Astrocyte (in vitro differentiated cells and primary cell): ENCODE measurements around the gene KDM4B. TPM values are rescaled to one million over a fixed set of nuclear protein-coding genes. Genes with fewer than 3 reads are reported as not detected.
A peak's percentile ranks its signal among the peaks of the same experiment; 100 is the strongest.

Experiments used
- DNase-seq: peaks from one replicate; pipeline ENCODE4 v3.0.0-alpha.2; 2010; ENCODE audit warnings: low read depth
- FAIRE-seq: peaks from 2 replicates; lab custom pipeline; 2011; peaks lifted over from hg19 to GRCh38; lab: Jason Lieb, UNC
- H2AFZ ChIP-seq: 2 replicates; pipeline ENCODE4 v1.6.0; 2012; ENCODE audit warnings: low read depth, low read length, inconsistent platforms
- H3K27ac ChIP-seq: 2 replicates; pipeline ENCODE4 v1.5.1; 2011; ENCODE audit warnings: low read depth, low read length, inconsistent platforms
- H3K27me3 ChIP-seq: 2 replicates; pipeline ENCODE4 v1.6.0; 2011; ENCODE audit warnings: low read length, inconsistent platforms; ENCODE audit not compliant: insufficient read depth
- H3K36me3 ChIP-seq: 2 replicates; pipeline ENCODE4 v1.5.1; 2011; ENCODE audit warnings: low read length, inconsistent platforms; ENCODE audit not compliant: insufficient read depth
- H3K4me1 ChIP-seq: 2 replicates; pipeline ENCODE4 v1.5.1; 2011; ENCODE audit warnings: low read length, inconsistent platforms; ENCODE audit not compliant: insufficient read depth
- H3K4me2 ChIP-seq: 2 replicates; pipeline ENCODE4 v1.6.0; 2012; ENCODE audit warnings: low read length, inconsistent platforms
- H3K4me3 ChIP-seq: 2 replicates; pipeline ENCODE4 v1.5.1; 2011; ENCODE audit warnings: low read depth, mild to moderate bottlenecking, low read length, inconsistent platforms; ENCODE audit not compliant: insufficient read depth
- H3K79me2 ChIP-seq: 2 replicates; pipeline ENCODE4 v1.6.0; 2012; ENCODE audit warnings: mild to moderate bottlenecking, low read length, inconsistent platforms; ENCODE audit not compliant: insufficient read depth
- H3K9ac ChIP-seq: 2 replicates; pipeline ENCODE4 v1.6.0; 2012; ENCODE audit warnings: mild to moderate bottlenecking, low read length, inconsistent platforms
- H3K9me3 ChIP-seq: 2 replicates; pipeline ENCODE4 v1.5.1; 2012; ENCODE audit warnings: low read depth, mild to moderate bottlenecking, low read length, inconsistent platforms; ENCODE audit not compliant: insufficient read depth
- H4K20me1 ChIP-seq: 2 replicates; pipeline ENCODE4 v1.6.0; 2012; ENCODE audit warnings: low read length, inconsistent platforms; ENCODE audit not compliant: insufficient read depth
- H3K27ac Mint-ChIP-seq: one replicate; pipeline ENCODE4 v1.8.0; 2021; ENCODE audit warnings: mild to moderate bottlenecking, mixed read lengths; ENCODE audit not compliant: unreplicated experiment
- H3K27me3 Mint-ChIP-seq: one replicate; pipeline ENCODE4 v1.8.0; 2021; ENCODE audit warnings: low read depth, mixed read lengths; ENCODE audit not compliant: unreplicated experiment
- H3K36me3 Mint-ChIP-seq: one replicate; pipeline ENCODE4 v1.8.0; 2021; ENCODE audit warnings: low read depth, mixed read lengths; ENCODE audit not compliant: unreplicated experiment
- H3K4me1 Mint-ChIP-seq: one replicate; pipeline ENCODE4 v1.8.0; 2021; ENCODE audit warnings: low read depth, mixed read lengths; ENCODE audit not compliant: unreplicated experiment
- H3K4me3 Mint-ChIP-seq: one replicate; pipeline ENCODE4 v1.8.0; 2021; ENCODE audit warnings: mild to moderate bottlenecking, moderate library complexity, mixed read lengths; ENCODE audit not compliant: unreplicated experiment
- H3K9me3 Mint-ChIP-seq: one replicate; pipeline ENCODE4 v1.8.0; 2021; ENCODE audit warnings: mild to moderate bottlenecking, mixed read lengths; ENCODE audit not compliant: unreplicated experiment
- EZH2 ChIP-seq: IDR thresholded peaks from 2 replicates; pipeline ENCODE4 v1.6.1; 2012; ENCODE audit warnings: mild to moderate bottlenecking, low read length, inconsistent platforms; ENCODE audit not compliant: insufficient read depth
- total RNA-seq: library from RNA; stranded (reverse); gene quantifications from 2 replicates; pipeline ENCODE4 v1.2.1, GENCODE V29; 2021
- TF ChIP-seq, protein P1 (sequence below): IDR thresholded peaks from 2 replicates; pipeline ENCODE4 v1.5.1; 2011; ENCODE audit warnings: low read depth, mild to moderate bottlenecking, inconsistent platforms, low read length, moderate library complexity; ENCODE audit not compliant: insufficient read depth

KDM4B gene
- total RNA-seq, 1 donor from 2014 or later: 55.2 TPM

DNA sequence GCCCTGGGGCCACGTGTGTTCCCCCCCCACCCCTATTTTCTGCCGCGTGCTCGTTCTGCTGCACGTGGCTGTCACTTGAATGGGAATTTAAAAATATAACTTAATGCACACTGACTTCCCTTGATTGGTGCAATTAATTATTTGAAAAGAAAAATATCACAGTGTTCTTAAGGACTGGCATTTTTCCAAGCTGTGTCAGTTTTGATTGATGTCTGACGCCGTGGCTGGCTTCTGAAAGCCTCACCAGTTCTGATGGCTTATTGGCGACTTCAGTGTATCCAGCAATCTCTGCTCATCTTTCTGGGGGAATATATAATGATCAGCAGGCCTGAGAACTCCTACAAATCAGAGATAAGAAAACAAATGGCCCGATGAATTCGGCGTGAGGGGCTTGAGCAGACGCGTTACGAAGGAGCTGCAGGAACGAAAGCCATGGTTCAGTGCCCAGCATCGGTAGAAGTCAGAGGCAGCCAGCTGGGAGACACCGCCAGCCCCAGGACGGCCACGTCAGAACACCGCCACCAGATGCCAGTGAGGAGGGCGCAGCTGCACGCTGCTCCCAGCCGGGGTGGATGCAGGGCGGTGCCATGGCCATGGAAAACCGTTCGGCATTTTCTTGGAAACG is 111.2 kb downstream of the KDM4B start:
- H3K36me3 ChIP-seq: no peaks in the 10 kb centered on the region
- H3K27ac Mint-ChIP-seq: no peak overlapping the region

GRCh38 chr19:5080809-5081208 is 111.9 kb downstream of the KDM4B start:
- Mint-ChIP-seq H3K9me3 (no peaks in the 10 kb centered on the region), H3K36me3 (peaks cover 18% of the 10 kb centered on the region), H3K4me1 (no peaks in the 10 kb centered on the region), H3K27ac (peak overlapping the region; percentile 68), H3K27me3 (no peaks in the 10 kb centered on the region), H3K4me3 (no peak overlapping the region)
- Histone ChIP-seq H3K4me1 (peaks cover 7% of the 10 kb centered on the region), H3K9ac (no peak overlapping the region), H3K79me2 (no peaks in the 10 kb centered on the region), H3K27me3 (no peaks in the 10 kb centered on the region), H3K4me2 (no peak overlapping the region), H3K36me3 (no peaks in the 10 kb centered on the region), H4K20me1 (peaks cover 46% of the 10 kb centered on the region), H2AFZ (no peak overlapping the region), H3K4me3 (no peak overlapping the region), H3K27ac (no peak overlapping the region), H3K9me3 (no peaks in the 10 kb centered on the region)
- FAIRE-seq (no peak), DNase-seq (no peak)
- no peak for TF ChIP-seq EZH2
- TF ChIP-seq, protein P1, sequence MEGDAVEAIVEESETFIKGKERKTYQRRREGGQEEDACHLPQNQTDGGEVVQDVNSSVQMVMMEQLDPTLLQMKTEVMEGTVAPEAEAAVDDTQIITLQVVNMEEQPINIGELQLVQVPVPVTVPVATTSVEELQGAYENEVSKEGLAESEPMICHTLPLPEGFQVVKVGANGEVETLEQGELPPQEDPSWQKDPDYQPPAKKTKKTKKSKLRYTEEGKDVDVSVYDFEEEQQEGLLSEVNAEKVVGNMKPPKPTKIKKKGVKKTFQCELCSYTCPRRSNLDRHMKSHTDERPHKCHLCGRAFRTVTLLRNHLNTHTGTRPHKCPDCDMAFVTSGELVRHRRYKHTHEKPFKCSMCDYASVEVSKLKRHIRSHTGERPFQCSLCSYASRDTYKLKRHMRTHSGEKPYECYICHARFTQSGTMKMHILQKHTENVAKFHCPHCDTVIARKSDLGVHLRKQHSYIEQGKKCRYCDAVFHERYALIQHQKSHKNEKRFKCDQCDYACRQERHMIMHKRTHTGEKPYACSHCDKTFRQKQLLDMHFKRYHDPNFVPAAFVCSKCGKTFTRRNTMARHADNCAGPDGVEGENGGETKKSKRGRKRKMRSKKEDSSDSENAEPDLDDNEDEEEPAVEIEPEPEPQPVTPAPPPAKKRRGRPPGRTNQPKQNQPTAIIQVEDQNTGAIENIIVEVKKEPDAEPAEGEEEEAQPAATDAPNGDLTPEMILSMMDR: no peak

More for the DNA sequence above, 111.2 kb downstream of the KDM4B start:
- H3K4me3 Mint-ChIP-seq: no peak overlapping the region
- no peaks in the 10 kb centered on the region for H3K9me3 Mint-ChIP-seq
- Histone ChIP-seq H2AFZ (no peak overlapping the region), H3K79me2 (no peaks in the 10 kb centered on the region), H3K9ac (no peak overlapping the region), H4K20me1 (peaks cover 40% of the 10 kb centered on the region), H3K4me2 (no peak overlapping the region), H3K27ac (no peak overlapping the region), H3K27me3 (no peaks in the 10 kb centered on the region), H3K4me3 (no peak overlapping the region), H3K4me1 (peaks cover 7% of the 10 kb centered on the region), H3K9me3 (no peaks in the 10 kb centered on the region)
- H3K4me1 Mint-ChIP-seq: no peaks in the 10 kb centered on the region
- TF ChIP-seq, protein P1: no peak
- no peak for TF ChIP-seq EZH2
- H3K36me3 Mint-ChIP-seq: peaks cover 18% of the 10 kb centered on the region
- H3K27me3 Mint-ChIP-seq: no peaks in the 10 kb centered on the region
- no peak for DNase-seq
- no peak for FAIRE-seq

GRCh38 chr19:5081443-5082161 is 112.7 kb downstream of the KDM4B start:
- Histone ChIP-seq H3K4me2 (no peak overlapping the region), H3K4me3 (no peak overlapping the region), H3K79me2 (no peaks in the 10 kb centered on the region), H3K27ac (no peak overlapping the region), H3K4me1 (peaks cover 7% of the 10 kb centered on the region), H3K27me3 (no peaks in the 10 kb centered on the region), H3K9me3 (no peaks in the 10 kb centered on the region), H3K9ac (no peak overlapping the region), H4K20me1 (peaks cover 49% of the 10 kb centered on the region), H2AFZ (no peak overlapping the region), H3K36me3 (no peaks in the 10 kb centered on the region)
- FAIRE-seq (no peak), DNase-seq (no peak)
- H3K27me3 Mint-ChIP-seq: no peaks in the 10 kb centered on the region
- peaks cover 18% of the 10 kb centered on the region for H3K36me3 Mint-ChIP-seq
- no peaks in the 10 kb centered on the region for H3K9me3 Mint-ChIP-seq
- TF ChIP-seq, protein P1: no peak
- no peak for TF ChIP-seq EZH2
- H3K4me3 Mint-ChIP-seq: no peak overlapping the region
- H3K27ac Mint-ChIP-seq: no peak overlapping the region
- H3K4me1 Mint-ChIP-seq: no peaks in the 10 kb centered on the region
